Placental pericyte (primary cell): ENCODE measurements around the gene DSPP. TPM values are rescaled to one million over a fixed set of nuclear protein-coding genes. Genes with fewer than 3 reads are reported as not detected.

Experiments
- total RNA-seq: library from RNA; depleted of rRNA; stranded (reverse); fragments of >200 nt; gene quantifications from 2 replicates; pipeline ENCODE4 v1.2.3, GENCODE V29; 2012

DSPP gene
- total RNA-seq = not detected in 2 replicates

GRCh38 chr4:87608229-87608628, at the start of gene DSPP:
DSPP (plus strand) TSS chr4:87608529; CDS start chr4:87610909, 2,380 bp downstream.

GRCh38 chr4:87649980-87650379, 41.7 kb downstream of the DSPP start, which contains the start of gene DMP1:
DMP1 (plus strand) TSS chr4:87650280; CDS start chr4:87656493, 6,213 bp downstream.

Other genes starting within 250 kb of the DSPP start
- 57.3 and 59.7 TPM in 2 replicates for gene HSD17B11, start 217.3 kb upstream of the DSPP start, total RNA-seq
- 7.9 and 11.2 TPM in 2 replicates for gene NUDT9, start 186.0 kb upstream of the DSPP start, total RNA-seq
- 0.14 TPM in 1 of 2 replicates, not detected in the other for gene SPARCL1, start 79.2 kb upstream of the DSPP start, total RNA-seq
- gene DMP1, start 41.8 kb downstream of the DSPP start, total RNA-seq = not detected in 2 replicates
- 0.14 TPM in 1 of 2 replicates, not detected in the other for gene IBSP, start 191.0 kb downstream of the DSPP start, total RNA-seq
- gene MEPE, start 224.4 kb downstream of the DSPP start, total RNA-seq = not detected in 2 replicates